Activated CD8-positive, alpha-beta T cell treated with anti-CD3 and anti-CD28 coated beads, Interleukin-2, amount 10 ng/mL, durations not matched to agents 7 days and 5 days (primary cell): ENCODE measurements around the gene MAPT. TPM values are rescaled to one million over a fixed set of nuclear protein-coding genes. Genes with fewer than 3 reads are reported as not detected.

Experiments
- total RNA-seq, 2 experiments: library from RNA; stranded (reverse); gene quantifications; one replicate each; pipeline ENCODE4 v1.2.3, GENCODE V29; 2021

The MAPT gene
- total RNA-seq, 2 experiments from 2014 or later = 0.11 TPM; not detected in 1

Other genes with a start within 250 kb of the MAPT start
- gene CRHR1, start 110.2 kb upstream of the MAPT start, total RNA-seq = not detected
- not detected for gene SPPL2C, start 49.7 kb upstream of the MAPT start, total RNA-seq
- gene STH, start 104.7 kb downstream of the MAPT start, total RNA-seq = not detected